H9 (cell line): ENCODE data around the gene TLDC2. TPM values are rescaled to one million over a fixed set of nuclear protein-coding genes. Genes with fewer than 3 reads are reported as not detected.

ENCODE experiments used
- DNase-seq: peaks from one replicate; pipeline ENCODE4 v3.0.0-alpha.2; 2017
- H2AFZ ChIP-seq: one replicate; pipeline ENCODE4 v1.6.1; 2013; ENCODE audit warnings: mild to moderate bottlenecking, low read length, control low read depth, moderate library complexity
- H2AK5ac ChIP-seq: 2 replicates; pipeline ENCODE4 v1.6.1; 2013; ENCODE audit warnings: low read length, control low read depth, mixed read lengths; ENCODE audit not compliant: insufficient read length
- H2BK120ac ChIP-seq: one replicate; pipeline ENCODE4 v1.6.1; 2013; ENCODE audit warnings: low read depth, mild to moderate bottlenecking, low read length, control low read depth, inconsistent platforms; ENCODE audit not compliant: poor library complexity, severe bottlenecking
- H2BK12ac ChIP-seq: 2 replicates; pipeline ENCODE4 v1.6.1; 2013; ENCODE audit warnings: low read length, control low read depth, mixed read lengths, low read depth; ENCODE audit not compliant: insufficient read length
- H2BK15ac ChIP-seq: 2 replicates; pipeline ENCODE4 v1.6.1; 2013; ENCODE audit warnings: low read depth, low read length, control low read depth
- H2BK20ac ChIP-seq: one replicate; pipeline ENCODE4 v1.6.1; 2013; ENCODE audit warnings: low read depth, mild to moderate bottlenecking, low read length, control low read depth, inconsistent platforms; ENCODE audit not compliant: poor library complexity, severe bottlenecking
- H2BK5ac ChIP-seq: 2 replicates; pipeline ENCODE4 v1.6.1; 2013; ENCODE audit warnings: low read length, control low read depth, mixed read lengths; ENCODE audit not compliant: insufficient read length
- H3K14ac ChIP-seq: 2 replicates; pipeline ENCODE4 v1.6.1; 2013; ENCODE audit warnings: low read length, control low read depth; ENCODE audit not compliant: insufficient read depth
- H3K18ac ChIP-seq: 2 replicates; pipeline ENCODE4 v1.6.1; 2013; ENCODE audit warnings: low read depth, mild to moderate bottlenecking, mixed read lengths, low read length, control low read depth; ENCODE audit not compliant: insufficient read length
- H3K23ac ChIP-seq: 2 replicates; pipeline ENCODE4 v1.6.1; 2013; ENCODE audit warnings: low read length, control low read depth, mixed read lengths, low read depth; ENCODE audit not compliant: insufficient read length
- H3K23me2 ChIP-seq: 2 replicates; pipeline ENCODE4 v1.6.1; 2013; ENCODE audit warnings: low read depth, mild to moderate bottlenecking, mixed read lengths, low read length, control low read depth; ENCODE audit not compliant: insufficient read length, poor library complexity, severe bottlenecking
- H3K27ac ChIP-seq: 2 replicates; pipeline ENCODE4 v1.5.1; 2013; ENCODE audit warnings: low read length, control low read depth, mixed read lengths, low read depth; ENCODE audit not compliant: insufficient read length
- H3K27me3 ChIP-seq: 2 replicates; pipeline ENCODE4 v1.6.1; 2013; ENCODE audit warnings: low read length, control low read depth, inconsistent platforms; ENCODE audit not compliant: insufficient read depth
- H3K4ac ChIP-seq: 2 replicates; pipeline ENCODE4 v1.6.1; 2013; ENCODE audit warnings: low read depth, mild to moderate bottlenecking, control low read depth, inconsistent platforms, low read length, moderate library complexity
- H3K4me1 ChIP-seq: 2 replicates; pipeline ENCODE4 v1.6.1; 2013; ENCODE audit warnings: low read length, control low read depth, inconsistent platforms; ENCODE audit not compliant: insufficient read depth
- H3K4me2 ChIP-seq: 2 replicates; pipeline ENCODE4 v1.6.1; 2013; ENCODE audit warnings: low read length, control low read depth, mixed read lengths; ENCODE audit not compliant: insufficient read length, insufficient read depth
- H3K56ac ChIP-seq: 2 replicates; pipeline ENCODE4 v1.6.1; 2013; ENCODE audit warnings: low read depth, mild to moderate bottlenecking, mixed read lengths, low read length, control low read depth; ENCODE audit not compliant: insufficient read length
- H3K79me1 ChIP-seq: 2 replicates; pipeline ENCODE4 v1.6.1; 2013; ENCODE audit warnings: low read depth, mild to moderate bottlenecking, moderate library complexity, low read length, control low read depth, inconsistent platforms; ENCODE audit not compliant: insufficient read depth, poor library complexity, severe bottlenecking
- H3K79me2 ChIP-seq: 2 replicates; pipeline ENCODE4 v1.6.1; 2013; ENCODE audit warnings: low read length, control low read depth, inconsistent platforms; ENCODE audit not compliant: insufficient read depth
- H3K9ac ChIP-seq: 2 replicates; pipeline ENCODE4 v1.6.1; 2013; ENCODE audit warnings: low read length, control low read depth, mixed read lengths; ENCODE audit not compliant: insufficient read length; ENCODE audit errors: extremely low read depth
- H3K9me3 ChIP-seq: one replicate; pipeline ENCODE4 v1.6.1; 2013; ENCODE audit warnings: low read depth, low read length, inconsistent platforms; ENCODE audit not compliant: control insufficient read depth
- H3T11ph ChIP-seq: one replicate; pipeline ENCODE4 v1.6.1; 2013; ENCODE audit warnings: mild to moderate bottlenecking, low read length, control low read depth, inconsistent platforms
- H4K20me1 ChIP-seq: one replicate; pipeline ENCODE4 v1.6.1; 2013; ENCODE audit not compliant: control insufficient read depth, insufficient read length, insufficient read depth
- H4K5ac ChIP-seq: 2 replicates; pipeline ENCODE4 v1.6.1; 2013; ENCODE audit warnings: low read depth, mild to moderate bottlenecking, mixed read lengths, low read length, control low read depth; ENCODE audit not compliant: insufficient read length
- H4K8ac ChIP-seq: replicated peaks from 2 replicates; pipeline ENCODE4 v1.6.1; 2013; ENCODE audit warnings: low read length, control low read depth, mixed read lengths, low read depth; ENCODE audit not compliant: insufficient read length
- H4K91ac ChIP-seq: 2 replicates; pipeline ENCODE4 v1.6.1; 2013; ENCODE audit warnings: low read depth, mild to moderate bottlenecking, moderate library complexity, mixed read lengths, low read length, control low read depth; ENCODE audit not compliant: insufficient read length
- H3K27ac Mint-ChIP-seq, 3 experiments: 2 replicates in 2 of 3; 3 replicates in 1 of 3; pipeline ENCODE4 v1.8.0; 2020 to 2021; ENCODE audit warnings: mixed read lengths in 3 of 3, mild to moderate bottlenecking in 1 of 3, moderate library complexity in 1 of 3
- H3K27me3 Mint-ChIP-seq: 2 replicates; pipeline ENCODE4 v1.8.0; 2021; ENCODE audit warnings: low read depth, mild to moderate bottlenecking, moderate library complexity, mixed read lengths
- H3K36me3 Mint-ChIP-seq, 3 experiments: 2 replicates in 2 of 3; 3 replicates in 1 of 3; pipeline ENCODE4 v1.8.0; 2020 to 2021; ENCODE audit warnings: low read depth in 3 of 3, mixed read lengths in 3 of 3; ENCODE audit not compliant: insufficient read depth in 1 of 3
- H3K4me1 Mint-ChIP-seq, 2 experiments: 2 replicates each; pipeline ENCODE4 v1.8.0; 2020; ENCODE audit warnings: mixed read lengths in 2 of 2
- H3K4me3 Mint-ChIP-seq, 2 experiments: 2 replicates in 1 of 2; 3 replicates in 1 of 2; pipeline ENCODE4 v1.8.0; 2020 to 2021; ENCODE audit warnings: mild to moderate bottlenecking in 2 of 2, mixed read lengths in 2 of 2, moderate library complexity in 1 of 2
- H3K9me3 Mint-ChIP-seq, 2 experiments: 2 replicates in 1 of 2; 3 replicates in 1 of 2; pipeline ENCODE4 v1.8.0; 2020; ENCODE audit warnings: mild to moderate bottlenecking in 2 of 2, mixed read lengths in 2 of 2, moderate library complexity in 1 of 2
- WGBS: extraction: QIAGEN DNeasy Blood & Tissue Kit; methylation state at CpG from one replicate; pipeline ENCODE4 v1.1.7; 2013; ENCODE audit warnings: missing lambda C conversion rate, low lambda C conversion rate, mixed read lengths; ENCODE audit not compliant: insufficient read length; ENCODE audit errors: extremely low coverage; 5-methylcytosine and 5-hydroxymethylcytosine counted together
- total RNA-seq: library from RNA; stranded (reverse); gene quantifications from 2 replicates; pipeline ENCODE4 v1.2.1, GENCODE V29; 2021
- TF ChIP-seq, protein P1 (sequence below): fragments of 200-600 bp; sonication (generic); conservative IDR thresholded peaks from 3 replicates; pipeline ENCODE4 v1.8.0; 2021; ENCODE audit warnings: antibody characterized with exemption, mild to moderate bottlenecking

Gene TLDC2
- total RNA-seq, 1 experiment from 2014 or later, result 0.11 TPM

DNA sequence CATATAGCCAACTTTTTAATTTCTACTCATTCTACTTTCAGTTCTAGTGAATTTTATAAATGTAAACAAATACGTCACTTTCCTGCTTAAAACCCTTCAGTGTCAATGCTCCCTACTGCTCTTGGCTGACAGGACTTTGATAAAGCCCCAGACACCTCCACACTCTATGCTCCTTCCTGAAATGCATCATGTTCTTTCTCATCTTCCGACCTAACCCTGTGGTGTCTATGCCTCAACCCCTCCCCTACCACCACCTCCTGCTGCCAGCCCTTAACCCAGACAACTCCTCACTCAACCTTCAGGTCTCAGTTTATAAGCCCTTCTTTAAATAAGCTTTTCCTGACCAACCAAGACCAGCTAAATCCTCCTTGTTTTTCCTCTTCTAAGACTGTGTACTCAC is 19.1 kb downstream of the TLDC2 start:
- Histone ChIP-seq H3K23ac (no peak overlapping the region), H2BK12ac (no peak overlapping the region), H3K27ac (no peak overlapping the region), H4K91ac (no peak overlapping the region), H2BK15ac (no peak overlapping the region), H3K4me1 (no peaks in the 10 kb centered on the region), H3K56ac (no peak overlapping the region), H3K23me2 (no peaks in the 10 kb centered on the region), H4K5ac (no peak overlapping the region), H2AFZ (no peak overlapping the region), H3K79me2 (no peaks in the 10 kb centered on the region), H3K14ac (no peak overlapping the region), H3K4ac (no peak overlapping the region), H2BK5ac (no peak overlapping the region), H3K9me3 (no peaks in the 10 kb centered on the region), H2BK120ac (no peak overlapping the region), H3K79me1 (no peaks in the 10 kb centered on the region), H3K4me2 (no peak overlapping the region), H4K8ac (no peak overlapping the region), H4K20me1 (no peaks in the 10 kb centered on the region), H2AK5ac (no peak overlapping the region), H3K9ac (no peak overlapping the region), H2BK20ac (no peak overlapping the region), H3K18ac (no peak overlapping the region), H3K27me3 (no peaks in the 10 kb centered on the region), H3T11ph (no peak overlapping the region)
- no peak for DNase-seq
- TF ChIP-seq, protein P1, sequence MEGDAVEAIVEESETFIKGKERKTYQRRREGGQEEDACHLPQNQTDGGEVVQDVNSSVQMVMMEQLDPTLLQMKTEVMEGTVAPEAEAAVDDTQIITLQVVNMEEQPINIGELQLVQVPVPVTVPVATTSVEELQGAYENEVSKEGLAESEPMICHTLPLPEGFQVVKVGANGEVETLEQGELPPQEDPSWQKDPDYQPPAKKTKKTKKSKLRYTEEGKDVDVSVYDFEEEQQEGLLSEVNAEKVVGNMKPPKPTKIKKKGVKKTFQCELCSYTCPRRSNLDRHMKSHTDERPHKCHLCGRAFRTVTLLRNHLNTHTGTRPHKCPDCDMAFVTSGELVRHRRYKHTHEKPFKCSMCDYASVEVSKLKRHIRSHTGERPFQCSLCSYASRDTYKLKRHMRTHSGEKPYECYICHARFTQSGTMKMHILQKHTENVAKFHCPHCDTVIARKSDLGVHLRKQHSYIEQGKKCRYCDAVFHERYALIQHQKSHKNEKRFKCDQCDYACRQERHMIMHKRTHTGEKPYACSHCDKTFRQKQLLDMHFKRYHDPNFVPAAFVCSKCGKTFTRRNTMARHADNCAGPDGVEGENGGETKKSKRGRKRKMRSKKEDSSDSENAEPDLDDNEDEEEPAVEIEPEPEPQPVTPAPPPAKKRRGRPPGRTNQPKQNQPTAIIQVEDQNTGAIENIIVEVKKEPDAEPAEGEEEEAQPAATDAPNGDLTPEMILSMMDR, result no peak
- H3K36me3 Mint-ChIP-seq, result peaks cover 0 to 56% (median 52%) of the 10 kb centered on the region in 3 experiments; a peak in 5 of 7 replicates
- no peak overlapping the region for H3K4me3 Mint-ChIP-seq
- 0 out of 4 replicates have a peak, but pooled peaks cover 0 to under 1% of the 10 kb centered on the region in 2 experiments for H3K4me1 Mint-ChIP-seq
- no CpG with 5 or more reads among the region's 2 CpGs for WGBS
- H3K9me3 Mint-ChIP-seq, result no peaks in the 10 kb centered on the region
- H3K27ac Mint-ChIP-seq, result peak overlapping the region in 1 of 3 experiments; percentile 5; a peak in 2 of 7 replicates
- H3K27me3 Mint-ChIP-seq, result no peaks in the 10 kb centered on the region
